Parathyroid adenoma (tissue), 2 donors: Measurements from ENCODE around the gene GRM8.

Experiments
- H2AFZ ChIP-seq: fragments of 300-600 bp; sonication (generic); one replicate; pipeline ENCODE4 v1.7.0; 2017; ENCODE audit warnings: antibody characterized with exemption, mild to moderate bottlenecking
- H3K27ac ChIP-seq: fragments of 300-600 bp; sonication (generic); one replicate; pipeline ENCODE4 v1.7.0; 2017
- H3K27me3 ChIP-seq: fragments of 300-600 bp; sonication (generic); one replicate; pipeline ENCODE4 v1.7.0; 2017; ENCODE audit warnings: low read length; ENCODE audit not compliant: control insufficient read depth, insufficient read depth
- H3K36me3 ChIP-seq: fragments of 300-600 bp; sonication (generic); one replicate; pipeline ENCODE4 v1.7.0; 2017; ENCODE audit warnings: low read length; ENCODE audit not compliant: control insufficient read depth, insufficient read depth
- H3K4me1 ChIP-seq: fragments of 300-600 bp; sonication (generic); one replicate; pipeline ENCODE4 v1.7.0; 2017; ENCODE audit warnings: control low read depth
- H3K4me2 ChIP-seq: fragments of 300-600 bp; sonication (generic); one replicate; pipeline ENCODE4 v1.7.0; 2017; ENCODE audit warnings: low read length
- H3K4me3 ChIP-seq: fragments of 300-600 bp; sonication (generic); one replicate; pipeline ENCODE4 v1.7.0; 2017; ENCODE audit warnings: low read depth, low read length
- H3K79me2 ChIP-seq: fragments of 300-600 bp; sonication (generic); one replicate; pipeline ENCODE4 v1.7.0; 2017; ENCODE audit warnings: control low read depth
- H3K9ac ChIP-seq: fragments of 300-600 bp; sonication (generic); one replicate; pipeline ENCODE4 v1.7.0; 2017; ENCODE audit warnings: mild to moderate bottlenecking
- H3K9me3 ChIP-seq: fragments of 300-600 bp; sonication (generic); one replicate; pipeline ENCODE4 v1.7.0; 2017; ENCODE audit warnings: low read length; ENCODE audit not compliant: control insufficient read depth
- CTCF ChIP-seq: fragments of 300-600 bp; sonication (generic); IDR thresholded peaks from one replicate; pipeline ENCODE4 v1.7.0; 2017; ENCODE audit warnings: antibody characterized with exemption, mild to moderate bottlenecking
- donor health status: primary hyperparathyroidism.

GRM8 gene

GRCh38 chr7:127221731-127222130 lies 31.0 kb downstream of the GRM8 start:
- Histone ChIP-seq H3K27ac (no peak overlapping the region), H3K4me3 (no peak overlapping the region), H3K79me2 (no peaks in the 10 kb centered on the region), H3K4me2 (no peak overlapping the region), H3K9me3 (no peaks in the 10 kb centered on the region), H3K4me1 (no peaks in the 10 kb centered on the region), H3K27me3 (no peaks in the 10 kb centered on the region), H3K36me3 (no peaks in the 10 kb centered on the region), H3K9ac (no peak overlapping the region), H2AFZ (no peak overlapping the region)
- TF ChIP-seq CTCF = no peak

DNA sequence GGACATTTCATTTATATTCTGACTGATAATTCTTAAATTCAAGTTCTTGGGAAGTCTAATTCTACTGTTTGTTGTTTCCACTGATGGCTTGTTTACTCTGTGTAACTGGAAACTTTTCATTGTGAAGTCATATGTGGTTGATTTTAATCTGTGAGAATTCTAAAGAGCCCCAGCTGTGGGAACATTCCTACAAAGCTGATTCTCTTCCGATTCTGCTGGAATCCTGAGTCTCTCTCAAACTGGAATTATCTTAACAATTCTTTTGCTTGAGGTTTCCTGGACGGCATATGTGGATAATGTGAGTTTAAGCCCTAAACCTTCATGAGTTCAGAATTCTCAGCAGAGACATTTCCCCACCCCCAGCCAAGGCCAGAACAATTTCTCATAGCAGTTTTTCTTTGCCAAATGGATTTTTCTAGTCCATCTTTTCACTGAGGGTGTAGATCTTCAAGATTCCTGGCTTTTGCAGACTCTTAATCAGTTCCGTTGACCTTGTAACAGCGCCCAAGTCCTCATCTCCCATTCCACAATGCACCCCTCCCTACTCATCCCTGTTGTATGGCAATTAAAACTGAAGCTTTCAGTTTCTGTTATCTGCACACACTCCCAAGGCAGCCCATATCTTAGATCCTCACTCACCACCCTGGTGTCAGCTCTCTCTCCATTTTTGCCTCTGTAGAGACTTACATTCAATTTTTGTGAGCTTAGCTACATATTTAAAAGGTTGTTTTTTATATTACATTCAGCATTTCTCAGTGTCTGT lies 37.6 kb downstream of the GRM8 start:
- Histone ChIP-seq H3K9me3 (no peaks in the 10 kb centered on the region), H3K4me2 (no peak overlapping the region), H3K4me1 (no peaks in the 10 kb centered on the region), H2AFZ (no peak overlapping the region), H3K27me3 (no peaks in the 10 kb centered on the region), H3K36me3 (no peaks in the 10 kb centered on the region), H3K27ac (no peak overlapping the region), H3K4me3 (no peak overlapping the region), H3K79me2 (no peaks in the 10 kb centered on the region), H3K9ac (no peak overlapping the region)
- TF ChIP-seq CTCF = no peak

DNA sequence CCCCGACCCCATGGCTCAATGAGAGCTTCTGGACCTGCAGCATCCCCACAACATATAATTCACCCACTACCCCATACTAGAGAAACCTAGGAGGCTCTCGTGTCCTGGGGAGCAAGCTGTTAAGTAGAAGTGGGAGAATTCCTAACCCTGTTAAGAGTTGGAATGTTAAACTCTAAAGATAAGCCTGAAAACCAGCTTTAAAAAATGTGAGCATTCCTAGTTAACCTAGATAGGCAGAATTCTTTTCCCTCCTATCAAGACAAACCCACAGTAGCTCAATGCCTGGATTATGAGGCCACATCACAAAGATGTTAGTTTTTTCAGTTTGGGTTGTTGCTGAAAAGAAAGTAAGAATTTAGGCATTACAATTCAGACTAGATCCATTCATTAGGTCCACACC lies 42.9 kb downstream of the GRM8 start:
- H3K9me3 ChIP-seq = no peaks in the 10 kb centered on the region
- H3K79me2 ChIP-seq = no peaks in the 10 kb centered on the region
- H3K9ac ChIP-seq = no peak overlapping the region
- H2AFZ ChIP-seq = no peak overlapping the region
- H3K27ac ChIP-seq = no peak overlapping the region
- H3K4me2 ChIP-seq = no peak overlapping the region
- no peaks in the 10 kb centered on the region for H3K27me3 ChIP-seq
- no peaks in the 10 kb centered on the region for H3K4me1 ChIP-seq
- TF ChIP-seq CTCF = no peak
- H3K36me3 ChIP-seq = no peaks in the 10 kb centered on the region
- no peak overlapping the region for H3K4me3 ChIP-seq

- H3K36me3 ChIP-seq = no peaks in the 10 kb centered on the region
- H3K27ac ChIP-seq = no peak overlapping the region
- H3K9me3 ChIP-seq = no peaks in the 10 kb centered on the region
- TF ChIP-seq CTCF = no peak
- no peak overlapping the region for H3K4me3 ChIP-seq
- H3K4me2 ChIP-seq = no peak overlapping the region
- H2AFZ ChIP-seq = no peak overlapping the region
- no peaks in the 10 kb centered on the region for H3K4me1 ChIP-seq
- H3K27me3 ChIP-seq = no peaks in the 10 kb centered on the region
- no peak overlapping the region for H3K9ac ChIP-seq
- no peaks in the 10 kb centered on the region for H3K79me2 ChIP-seq
Measured at GRCh38 chr7:127208860-127209259, 43.9 kb downstream of the GRM8 start.

GRCh38 chr7:127208351-127208750 lies 44.4 kb downstream of the GRM8 start:
- no peaks in the 10 kb centered on the region for H3K79me2 ChIP-seq
- H2AFZ ChIP-seq = no peak overlapping the region
- no peaks in the 10 kb centered on the region for H3K36me3 ChIP-seq
- H3K27ac ChIP-seq = no peak overlapping the region
- no peaks in the 10 kb centered on the region for H3K27me3 ChIP-seq
- H3K4me3 ChIP-seq = no peak overlapping the region
- no peak for TF ChIP-seq CTCF
- no peak overlapping the region for H3K4me2 ChIP-seq
- H3K9ac ChIP-seq = no peak overlapping the region
- H3K4me1 ChIP-seq = no peaks in the 10 kb centered on the region
- no peaks in the 10 kb centered on the region for H3K9me3 ChIP-seq
